ENCODE data around the gene P2RX4. TPM values are rescaled to one million over a fixed set of nuclear protein-coding genes. Genes with fewer than 3 reads are reported as not detected.

Gene P2RX4
- total and polyA plus RNA-seq, 9 of the 15 experiments (the other 6 are each of a cell fraction or from before 2014, with no cell fraction given), result 6.6 to 21.5 (median 11.7) TPM

DNA sequence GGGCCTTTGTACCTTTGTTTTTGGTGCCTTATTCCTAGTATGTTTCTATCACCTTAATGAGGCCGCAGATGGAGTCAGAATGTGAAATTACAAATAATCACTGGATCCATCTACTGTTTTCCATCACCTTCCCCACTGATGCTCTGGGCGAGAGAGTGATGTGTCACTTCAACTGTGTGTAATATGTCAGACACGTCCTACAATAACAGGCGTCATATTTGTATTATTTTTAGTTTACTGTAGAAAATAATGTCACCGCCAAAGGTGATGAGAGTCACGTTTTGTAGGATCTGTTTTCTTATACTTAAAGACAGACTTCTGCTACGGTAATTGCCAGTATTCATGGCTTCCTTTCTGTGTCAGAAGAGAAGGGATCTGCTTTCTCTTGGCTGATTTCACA lies 22.4 kb upstream of the P2RX4 start:
- ChIA-PET POLR2A (no interaction called here), CTCF (ENCODE audit: low intra/inter-chr PET ratio) (no interaction called here)
- ATAC-seq (no peak), FAIRE-seq (no peak), DNase-seq (ENCODE audit: extremely low read depth in 1 of 4, low spot score in 3 of 4) (no peak)
- no peak overlapping the region for H2AFZ ChIP-seq (ENCODE audit: low read depth, low read length)
- H3K79me2 ChIP-seq (ENCODE audit: control insufficient read depth, insufficient read depth, low read length), result no peaks in the 10 kb centered on the region
- H3K27me3 ChIP-seq (ENCODE audit: control insufficient read depth in 2 of 2, insufficient read depth in 2 of 2, low read length in 2 of 2), result no peaks in the 10 kb centered on the region
- H3K9me3 ChIP-seq (replicated peaks; ENCODE audit: control insufficient read depth, insufficient read depth, low read depth, low read length), result no peaks in the 10 kb centered on the region
- peaks cover 12 to 17% of the 10 kb centered on the region in 2 experiments for H3K4me1 ChIP-seq (replicated peaks in 1 of 2; ENCODE audit: control insufficient read depth in 2 of 2, insufficient read depth in 2 of 2, low read length in 2 of 2)
- H3K36me3 ChIP-seq (ENCODE audit: control insufficient read depth, insufficient read depth, low read length), result no peaks in the 10 kb centered on the region
- no peaks in the 10 kb centered on the region for H3K9me1 ChIP-seq (ENCODE audit: control insufficient read depth, insufficient read depth, low read length)
- BruUV-seq (replicated peaks), result no TSS peak
- intact Hi-C loops (cut with micrococcal nuclease), result no loop called here
- WGBS (ENCODE audit: insufficient coverage, low coverage, missing lambda C conversion rate), result 56% methylated on average over 7 of the region's 7 CpGs
- TF ChIP-seq, protein P1, sequence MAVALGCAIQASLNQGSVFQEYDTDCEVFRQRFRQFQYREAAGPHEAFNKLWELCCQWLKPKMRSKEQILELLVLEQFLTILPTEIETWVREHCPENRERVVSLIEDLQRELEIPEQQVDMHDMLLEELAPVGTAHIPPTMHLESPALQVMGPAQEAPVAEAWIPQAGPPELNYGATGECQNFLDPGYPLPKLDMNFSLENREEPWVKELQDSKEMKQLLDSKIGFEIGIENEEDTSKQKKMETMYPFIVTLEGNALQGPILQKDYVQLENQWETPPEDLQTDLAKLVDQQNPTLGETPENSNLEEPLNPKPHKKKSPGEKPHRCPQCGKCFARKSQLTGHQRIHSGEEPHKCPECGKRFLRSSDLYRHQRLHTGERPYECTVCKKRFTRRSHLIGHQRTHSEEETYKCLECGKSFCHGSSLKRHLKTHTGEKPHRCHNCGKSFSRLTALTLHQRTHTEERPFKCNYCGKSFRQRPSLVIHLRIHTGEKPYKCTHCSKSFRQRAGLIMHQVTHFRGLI (CRISPR knock-in tag; IDR thresholded peaks at IDR 0.05), result no peak
- TF ChIP-seq, protein P2, sequence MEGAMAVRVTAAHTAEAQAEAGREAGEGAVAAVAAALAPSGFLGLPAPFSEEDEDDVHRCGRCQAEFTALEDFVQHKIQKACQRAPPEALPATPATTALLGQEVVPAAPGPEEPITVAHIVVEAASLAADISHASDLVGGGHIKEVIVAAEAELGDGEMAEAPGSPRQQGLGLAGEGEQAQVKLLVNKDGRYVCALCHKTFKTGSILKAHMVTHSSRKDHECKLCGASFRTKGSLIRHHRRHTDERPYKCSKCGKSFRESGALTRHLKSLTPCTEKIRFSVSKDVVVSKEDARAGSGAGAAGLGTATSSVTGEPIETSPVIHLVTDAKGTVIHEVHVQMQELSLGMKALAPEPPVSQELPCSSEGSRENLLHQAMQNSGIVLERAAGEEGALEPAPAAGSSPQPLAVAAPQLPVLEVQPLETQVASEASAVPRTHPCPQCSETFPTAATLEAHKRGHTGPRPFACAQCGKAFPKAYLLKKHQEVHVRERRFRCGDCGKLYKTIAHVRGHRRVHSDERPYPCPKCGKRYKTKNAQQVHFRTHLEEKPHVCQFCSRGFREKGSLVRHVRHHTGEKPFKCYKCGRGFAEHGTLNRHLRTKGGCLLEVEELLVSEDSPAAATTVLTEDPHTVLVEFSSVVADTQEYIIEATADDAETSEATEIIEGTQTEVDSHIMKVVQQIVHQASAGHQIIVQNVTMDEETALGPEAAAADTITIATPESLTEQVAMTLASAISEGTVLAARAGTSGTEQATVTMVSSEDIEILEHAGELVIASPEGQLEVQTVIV (CRISPR knock-in tag; IDR thresholded peaks at IDR 0.05; ENCODE audit: borderline replicate concordance), result no peak
- H3K4me3 ChIP-seq, result no peak overlapping the region
- no peak overlapping the region for H3K27ac ChIP-seq (ENCODE audit: extremely low read depth, low read depth, low read length)
- no peaks in the 10 kb centered on the region for H4K20me1 ChIP-seq (replicated peaks; ENCODE audit: control insufficient read depth, insufficient read depth, low read length)
- no peak overlapping the region for H3K4me2 ChIP-seq (ENCODE audit: insufficient read depth, low read length)
- no peak overlapping the region for H3K9ac ChIP-seq (ENCODE audit: insufficient read depth in 1 of 2, low read depth in 2 of 2, low read length in 2 of 2)
- in situ Hi-C loops (cut with MboI), result no loop called here
